HG03103 (cell line): ENCODE measurements around the gene CDC23.
"Not testable (repeated sequence)": the region's sequence is repeated elsewhere in the genome, so short reads cannot be mapped to it uniquely, and the experiment has no call there.

ENCODE experiments used
- ATAC-seq: cut with Tn5 transposase; IDR thresholded peaks from one replicate; pipeline ENCODE4 v1.9.1; 2021; ENCODE audit warnings: low read depth; ENCODE audit not compliant: unreplicated experiment

CDC23 gene

DNA sequence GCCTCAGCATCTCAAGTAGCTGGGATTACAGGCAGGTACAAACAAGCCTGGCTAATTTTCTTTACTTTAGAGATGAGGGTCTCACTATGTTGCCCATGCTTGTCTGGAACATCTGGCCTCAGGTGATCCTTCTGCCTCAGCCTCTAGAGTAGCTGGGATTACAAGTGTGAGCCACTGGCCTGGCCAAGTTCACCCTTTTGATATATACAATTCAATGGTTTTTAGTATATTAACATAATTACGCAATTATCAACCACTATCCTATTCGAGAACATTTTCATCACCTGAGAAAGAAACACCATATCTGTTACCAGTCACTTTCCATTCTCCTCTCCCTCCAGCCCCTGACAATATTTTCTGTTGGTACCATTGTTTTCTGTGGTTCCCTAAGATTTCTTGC, 3.7 kb upstream of the CDC23 start:
- ATAC-seq, result no peak

DNA sequence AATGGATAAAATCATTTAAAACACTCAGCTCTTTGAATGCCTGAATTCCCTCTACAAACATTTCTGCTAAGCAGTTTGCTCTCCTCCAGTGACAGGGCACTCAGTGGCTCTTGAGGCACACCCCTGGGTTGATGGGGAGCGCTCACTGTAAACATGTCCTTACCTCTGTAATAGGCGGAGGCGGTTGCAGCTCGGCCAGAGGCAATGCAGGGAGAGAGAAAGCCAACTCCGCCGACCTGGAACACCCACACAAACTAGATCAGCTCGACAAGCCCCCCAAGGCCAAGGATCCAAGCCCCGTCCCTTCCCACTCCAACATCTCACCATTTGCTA, 329 bp downstream of the CDC23 start:
- ATAC-seq, result peak; percentile 16

GRCh38 chr5:138210985-138211384, 2.1 kb downstream of the CDC23 start:
- no peak for ATAC-seq

DNA sequence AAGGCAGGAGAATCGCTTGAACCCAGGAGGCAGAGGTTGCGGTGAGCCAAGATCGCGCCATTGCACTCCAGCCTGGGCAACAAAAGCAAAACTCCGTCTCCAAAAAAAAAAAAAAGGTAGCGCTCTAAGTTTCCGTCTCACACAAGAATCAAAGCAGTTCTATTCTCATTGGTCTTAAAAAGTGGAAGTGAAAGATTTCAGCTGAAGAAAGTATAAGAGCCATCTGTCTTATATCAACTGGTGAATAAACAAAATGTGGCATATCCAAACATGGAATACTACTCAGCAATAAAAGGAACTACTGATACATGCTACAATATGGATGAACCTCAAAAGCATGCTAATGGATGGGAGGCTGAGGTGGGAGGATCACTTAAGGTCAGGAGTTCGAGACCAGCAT, 19.3 kb downstream of the CDC23 start:
- ATAC-seq, result not testable (repeated sequence)

GRCh38 chr5:138192826-138193225, 20.3 kb downstream of the CDC23 start:
- ATAC-seq, result no peak

DNA sequence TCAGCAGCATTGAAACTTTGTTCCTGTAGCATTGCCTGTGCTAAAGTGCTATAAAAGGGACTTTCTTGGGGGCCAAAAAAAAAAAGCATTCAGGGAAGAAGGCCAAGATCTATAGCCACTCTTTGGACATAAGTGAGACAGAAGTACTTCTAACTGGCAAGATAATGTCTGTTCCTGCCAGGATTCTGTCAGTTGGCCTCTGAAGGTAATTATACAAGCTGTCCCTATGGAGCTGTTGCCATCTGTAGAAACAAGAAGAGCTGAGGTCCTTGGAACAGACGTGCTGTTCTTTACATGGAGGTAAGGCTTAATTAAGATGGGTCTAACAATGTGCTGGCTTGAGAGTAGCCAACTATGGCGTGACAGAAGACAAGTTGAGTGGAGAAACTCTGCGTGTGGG, 24.5 kb downstream of the CDC23 start:
- no peak for ATAC-seq

DNA sequence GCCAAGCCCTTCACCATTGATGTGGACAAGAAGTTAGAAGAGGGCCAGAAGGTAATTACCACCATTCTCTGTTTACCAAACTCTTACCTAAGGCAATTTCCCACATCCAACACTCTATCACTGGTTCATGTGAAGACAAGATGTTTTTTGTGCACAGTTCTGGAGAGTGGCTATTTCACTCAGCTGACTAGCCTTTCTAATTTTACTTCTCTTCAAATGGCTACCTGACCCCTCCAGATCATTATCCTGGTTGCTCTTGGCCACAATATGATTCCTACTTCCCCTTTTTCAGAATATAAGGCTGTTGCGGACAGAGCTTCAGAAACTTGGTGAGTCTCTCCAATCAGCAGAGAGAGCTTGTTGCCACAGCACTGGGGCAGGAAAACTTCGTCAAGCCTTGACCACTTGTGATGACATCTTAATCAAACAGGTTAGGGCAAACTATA, 27.1 kb downstream of the CDC23 start:
- no peak for ATAC-seq

GRCh38 chr5:138182808-138183207, 30.3 kb downstream of the CDC23 start:
- ATAC-seq, result no peak

GRCh38 chr5:138180841-138181240, 32.3 kb downstream of the CDC23 start:
- no peak for ATAC-seq

DNA sequence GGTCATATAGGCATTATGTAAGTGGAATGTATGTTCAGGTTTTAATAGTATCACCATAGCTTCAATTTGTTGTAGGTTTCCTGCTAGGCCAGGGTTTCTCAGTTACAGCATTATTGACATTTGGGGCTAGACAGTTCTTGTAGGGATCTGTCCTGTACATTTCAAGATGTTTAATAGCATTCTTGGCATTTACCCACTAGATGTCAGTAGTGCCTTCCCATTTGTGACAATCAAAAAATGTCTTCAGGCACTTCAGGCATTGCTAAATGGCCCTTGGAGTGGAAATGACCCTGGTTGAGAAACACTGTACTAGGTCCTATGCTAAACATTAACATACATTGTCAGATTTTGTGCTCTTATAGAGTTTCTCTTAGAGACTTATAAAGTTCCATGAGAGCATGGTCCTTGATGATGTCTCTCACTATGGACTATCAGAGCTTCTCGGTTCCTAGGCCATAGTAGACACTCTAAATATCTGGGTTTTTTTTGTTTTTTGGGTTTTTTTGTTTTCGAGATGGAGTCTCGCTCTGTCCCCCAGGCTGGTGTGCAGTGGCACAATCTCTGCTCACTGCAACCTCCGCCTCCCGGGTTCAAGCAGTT, 32.8 kb downstream of the CDC23 start:
- ATAC-seq, result no peak

- ATAC-seq, result no peak
Observed at GRCh38 chr5:138179277-138179857, 33.8 kb downstream of the CDC23 start.

DNA sequence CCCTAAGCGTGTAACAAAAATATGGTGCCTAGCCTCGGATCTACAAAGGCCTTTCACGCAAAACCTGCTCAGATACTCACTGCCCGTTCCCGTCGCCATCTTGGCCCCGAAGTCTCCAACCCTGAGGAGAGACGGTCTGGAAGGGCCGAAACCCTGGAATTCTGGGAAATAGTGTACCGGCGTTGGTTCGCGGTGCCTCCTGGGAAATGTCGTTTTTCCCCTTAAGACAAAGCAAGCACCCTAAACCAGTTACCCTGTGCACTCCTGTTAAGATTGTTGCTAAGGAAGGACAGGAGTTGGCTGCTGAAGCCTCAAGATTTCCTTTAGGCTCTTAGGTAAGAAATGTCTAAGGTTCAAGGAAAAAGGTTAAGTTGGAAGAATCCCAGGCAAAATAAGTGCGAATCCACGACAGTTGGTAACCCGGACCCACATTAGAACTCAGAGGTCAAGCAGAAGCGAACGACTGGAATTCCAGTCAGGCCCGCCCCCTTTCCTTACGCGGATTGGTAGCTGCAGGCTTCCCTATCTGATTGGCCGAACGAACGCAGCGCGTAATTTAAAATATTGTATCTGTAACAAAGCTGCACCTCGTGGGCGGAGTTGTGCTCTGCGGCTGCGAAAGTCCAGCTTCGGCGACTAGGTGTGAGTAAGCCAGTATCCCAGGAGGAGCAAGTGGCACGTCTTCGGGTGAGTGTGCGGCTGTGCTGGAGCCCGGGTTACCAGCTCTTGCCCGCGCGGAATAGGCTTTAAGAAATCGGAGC, 34.4 kb downstream of the CDC23 start, which contains the start of the genes BRD8 and KIF20A:
TSS of gene BRD8 (minus strand) at position 115 of the 761 bp plus-strand sequence. CDS start at position 99, 16 bp downstream.
TSS of gene KIF20A (plus strand) at position 597 of the 761 bp plus-strand sequence. CDS start 569 bp downstream, outside the sequence.
- ATAC-seq, result peak; percentile 68

GRCh38 chr5:138177941-138178515, 35.1 kb downstream of the CDC23 start:
- ATAC-seq, result no peak

DNA sequence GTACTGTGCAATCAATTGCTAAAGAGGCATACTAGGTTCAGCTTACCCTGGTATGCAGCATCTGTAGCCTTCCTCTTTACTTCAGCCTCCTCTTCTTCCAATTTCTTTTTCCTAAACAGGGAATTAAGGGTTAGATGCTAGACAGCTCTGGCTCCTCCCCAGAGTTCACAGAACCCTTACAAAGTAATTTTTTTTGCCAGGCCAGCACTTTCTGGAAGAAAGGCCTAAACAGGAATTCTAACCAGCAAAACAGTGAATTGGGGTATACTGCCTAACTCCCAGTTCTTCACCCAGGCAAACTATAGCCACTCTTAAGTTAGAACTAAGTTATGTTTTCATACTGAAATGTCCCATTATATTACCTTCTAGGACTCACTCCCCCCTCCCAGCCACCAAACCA, 42.8 kb downstream of the CDC23 start:
- ATAC-seq, result no peak

- no peak for ATAC-seq
Observed at GRCh38 chr5:138169124-138169523, 44.0 kb downstream of the CDC23 start.

- no peak for ATAC-seq
Observed at GRCh38 chr5:138163721-138164120, 49.4 kb downstream of the CDC23 start.

GRCh38 chr5:138160706-138161105, 52.4 kb downstream of the CDC23 start:
- ATAC-seq, result no peak

GRCh38 chr5:138159666-138160065, 53.5 kb downstream of the CDC23 start:
- ATAC-seq, result no peak

- no peak for ATAC-seq
Observed at GRCh38 chr5:138157626-138158025, 55.5 kb downstream of the CDC23 start.

DNA sequence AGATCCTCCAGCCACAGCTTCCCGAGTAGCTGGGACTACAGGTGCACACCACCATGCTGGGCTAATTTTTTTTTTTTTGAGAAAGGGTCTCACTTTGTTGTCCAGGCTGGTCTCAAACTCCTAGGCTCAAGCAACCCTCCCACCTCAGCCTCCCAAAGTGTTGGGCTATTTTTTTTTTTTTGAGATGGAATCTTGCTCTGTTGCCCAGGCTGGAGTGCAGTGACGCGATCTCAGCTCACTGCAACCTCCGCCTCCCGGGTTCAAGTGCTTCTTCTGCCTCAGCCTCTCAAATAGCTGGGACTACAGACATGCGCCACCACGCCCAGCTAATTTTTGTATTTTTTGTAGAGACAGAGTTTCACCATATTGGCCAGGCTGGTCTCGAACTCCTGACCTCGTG, 57.1 kb downstream of the CDC23 start:
- ATAC-seq, result not testable (repeated sequence)

- no peak for ATAC-seq
Observed at GRCh38 chr5:138149530-138149929, 63.6 kb downstream of the CDC23 start.
